ENCODE data around the gene ZFP90. TPM values are rescaled to one million over a fixed set of nuclear protein-coding genes. Genes with fewer than 3 reads are reported as not detected.

Gene ZFP90
- total RNA-seq: 29.6 and 40.5 TPM in 2 replicates

DNA sequence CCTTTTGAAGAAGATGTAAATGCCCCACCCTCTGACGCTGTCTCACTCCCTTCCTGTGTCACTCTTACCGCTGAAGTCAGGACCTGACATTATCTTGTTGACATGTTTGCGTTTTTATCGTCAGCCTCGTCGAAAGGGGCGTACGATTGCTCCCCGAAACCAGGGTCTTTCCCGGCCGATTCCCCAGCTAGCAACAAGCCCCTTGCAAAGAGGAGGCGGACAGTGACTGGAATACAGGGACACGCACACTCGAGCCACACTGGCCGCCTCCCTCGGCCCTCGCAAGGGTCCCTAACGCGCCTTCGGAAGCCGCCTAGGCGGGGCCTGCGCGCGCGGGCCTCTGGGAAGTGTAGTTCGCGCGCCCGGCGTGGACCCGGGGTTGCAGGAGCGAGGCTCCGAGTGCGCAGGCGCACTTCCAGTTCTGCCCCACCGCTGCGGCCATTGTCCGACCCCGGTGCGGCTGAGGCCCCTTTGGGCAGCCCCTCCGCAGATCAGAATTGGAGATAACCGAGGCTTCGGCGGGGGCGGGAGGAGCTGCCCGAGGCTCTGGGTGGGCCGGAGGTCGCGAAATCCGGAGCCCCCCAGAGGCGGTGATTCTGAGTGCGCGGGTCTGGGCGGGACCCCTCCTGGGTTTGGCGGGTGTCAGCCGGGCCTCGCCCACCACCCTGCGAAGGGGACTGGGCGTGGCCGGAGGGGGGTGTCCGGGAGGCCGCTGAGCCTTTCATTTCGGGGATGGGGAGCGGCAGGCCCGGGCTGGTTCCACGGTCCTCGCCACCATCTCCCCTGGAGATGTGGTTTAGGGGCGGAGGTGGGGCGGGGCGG, at the start of gene ZFP90:
Gene ZFP90, plus strand, starts transcription at position 412 of the 822 bp plus-strand sequence. CDS start 502 bp downstream, outside the sequence.

Other genes starting within 250 kb of the ZFP90 start
- 12.8 and 15.6 TPM in 2 replicates for gene SLC7A6OS, start 228.3 kb upstream of the ZFP90 start, total RNA-seq
- 30.9 and 35.4 TPM in 2 replicates for gene PRMT7, start 228.3 kb upstream of the ZFP90 start, total RNA-seq
- not detected in 2 replicates for gene SMPD3, start 90.8 kb upstream of the ZFP90 start, total RNA-seq
- gene CDH3, start 106.0 kb downstream of the ZFP90 start, total RNA-seq: 536 and 1,334 TPM in 2 replicates
- 214 and 251 TPM in 2 replicates for gene CDH1, start 198.0 kb downstream of the ZFP90 start, total RNA-seq